SW 1271 (cell line): ENCODE measurements around the gene PRR13.
A peak's percentile ranks its signal among the peaks of the same experiment; 100 is the strongest.
"Not testable (repeated sequence)": the region's sequence is repeated elsewhere in the genome, so short reads cannot be mapped to it uniquely, and the experiment has no call there.

Experiments used
- DNase-seq, 2 experiments: peaks; one replicate each; lab custom pipeline; 2025; lab: John Stamatoyannopoulos, UW

The PRR13 gene

GRCh38 chr12:53439582-53439981 is 2.0 kb upstream of the PRR13 start:
- not testable (repeated sequence) for DNase-seq

GRCh38 chr12:53443955-53444354 is 2.4 kb downstream of the PRR13 start:
- no peak for DNase-seq

- not testable (repeated sequence) for DNase-seq
These were observed 3.2 kb downstream of the PRR13 start for GRCh38 chr12:53444593-53445325.

- DNase-seq, result no peak
These were observed 9.4 kb downstream of the PRR13 start for GRCh38 chr12:53450936-53451335.

GRCh38 chr12:53451661-53452158 is 10.2 kb downstream of the PRR13 start, which contains the start of gene PCBP2:
Gene PCBP2 (plus strand): TSS chr12:53452102. CDS start chr12:53454801, 2,699 bp downstream.
- peak; percentile 98 to 99 for DNase-seq

- peak; percentile 45 to 69 for DNase-seq
These were observed 10.9 kb downstream of the PRR13 start for GRCh38 chr12:53452159-53453077.

GRCh38 chr12:53453953-53454640 is 12.6 kb downstream of the PRR13 start:
- DNase-seq, result no peak

- DNase-seq, result no peak
These were observed 13.2 kb downstream of the PRR13 start for GRCh38 chr12:53454707-53455106.

- DNase-seq, result no peak
These were observed 15.3 kb downstream of the PRR13 start for GRCh38 chr12:53456654-53457366.

- no peak for DNase-seq
These were observed 17.6 kb downstream of the PRR13 start for GRCh38 chr12:53459097-53459496.

- no peak for DNase-seq
These were observed 19.5 kb downstream of the PRR13 start for GRCh38 chr12:53461059-53461458.

- no peak for DNase-seq
These were observed 20.1 kb downstream of the PRR13 start for GRCh38 chr12:53461591-53461990.

GRCh38 chr12:53462935-53463334 is 21.4 kb downstream of the PRR13 start:
- DNase-seq, result no peak

- no peak for DNase-seq
These were observed 22.4 kb downstream of the PRR13 start for GRCh38 chr12:53463802-53464560.

GRCh38 chr12:53464685-53465418 is 23.3 kb downstream of the PRR13 start:
- no peak for DNase-seq

- no peak for DNase-seq
These were observed 24.1 kb downstream of the PRR13 start for GRCh38 chr12:53465679-53466078.

- DNase-seq, result no peak
These were observed 25.1 kb downstream of the PRR13 start for GRCh38 chr12:53466640-53467039.

- DNase-seq, result no peak
These were observed 25.5 kb downstream of the PRR13 start for GRCh38 chr12:53467082-53467481.

- DNase-seq, result no peak
These were observed 26.3 kb downstream of the PRR13 start for GRCh38 chr12:53467880-53468279.

GRCh38 chr12:53468282-53468681 is 26.7 kb downstream of the PRR13 start:
- DNase-seq, result no peak
